ENCODE results near the gene ARSA. TPM values are rescaled to one million over a fixed set of nuclear protein-coding genes. Genes with fewer than 3 reads are reported as not detected.

The ARSA gene
- total and polyA plus RNA-seq, 2 of the 13 experiments (the other 11 are each of a cell fraction or from before 2014, with no cell fraction given), result 9.0 to 11.5 TPM

- TF ChIP-seq DZIP1 (CRISPR knock-in tag; IDR thresholded peaks at IDR 0.05) (no peak), DNMT1 (CRISPR knock-in tag; IDR thresholded peaks at IDR 0.05) (no peak), ARNT (IDR thresholded peaks at IDR 0.05) (no peak), ZBTB2 (CRISPR knock-in tag; IDR thresholded peaks at IDR 0.05; ENCODE audit: low read depth) (no peak), ZNF792 (CRISPR knock-in tag; IDR thresholded peaks at IDR 0.05) (no peak), NCOA2 (CRISPR knock-in tag; IDR thresholded peaks at IDR 0.05) (no peak), NR1H2 (CRISPR knock-in tag; IDR thresholded peaks at IDR 0.05; ENCODE audit: borderline replicate concordance, low read depth) (no peak), AHR (CRISPR knock-in tag; IDR thresholded peaks at IDR 0.05) (no peak), ESRRA (CRISPR knock-in tag; IDR thresholded peaks at IDR 0.05; ENCODE audit: low read depth) (no peak), MAX (IDR thresholded peaks at IDR 0.05) (no peak)
Observed at GRCh38 chr22:50585781-50586180, 42.2 kb downstream of the ARSA start (continued).

GRCh38 chr22:50585238-50585637 is 42.7 kb downstream of the ARSA start:
- Histone ChIP-seq H3K9me3 (ENCODE audit: low read length) (no peaks in the 10 kb centered on the region), H3K4me1 (ENCODE audit: insufficient read depth, low read length) (peaks cover 32% of the 10 kb centered on the region), H3K4me2 (ENCODE audit: low read depth, low read length) (no peak overlapping the region), H4K20me1 (ENCODE audit: insufficient read depth, low read length) (no peaks in the 10 kb centered on the region), H3K4me3 (replicated peaks in 1 of 3; ENCODE audit: insufficient read depth in 1 of 3, low read depth in 2 of 3, low read length in 3 of 3) (no peak overlapping the region), H2AFZ (ENCODE audit: low read length) (no peak overlapping the region), H3K27me3 (ENCODE audit: control insufficient read depth in 1 of 2, insufficient read depth in 2 of 2, low read length in 2 of 2) (no peaks in the 10 kb centered on the region), H3K79me2 (ENCODE audit: insufficient read depth, low read length) (no peaks in the 10 kb centered on the region), H3K27ac (ENCODE audit: extremely low read length, insufficient read depth, low read length) (no peak overlapping the region), H3K9ac (ENCODE audit: insufficient read depth, low read depth, low read length) (no peak overlapping the region), H3K36me3 (replicated peaks in 1 of 2; ENCODE audit: control insufficient read depth in 1 of 2, insufficient read depth in 2 of 2, low read length in 2 of 2) (peaks cover 0 to 3% of the 10 kb centered on the region in 2 experiments; a peak in 2 of 5 replicates)
- ChIA-PET POLR2A (interaction anchor here (1.2 to 1.6 kb wide), 2 partner anchors 16 kb away, joined by 3 to 5 read pairs; no protein-coding TSS in a partner anchor), CTCF (ENCODE audit: low intra/inter-chr PET ratio, low total read pairs) (interaction anchor here (0.6 kb wide), 1 partner anchor 9 kb away, joined by 3 read pairs; no protein-coding TSS in a partner anchor)
- in situ Hi-C loops (cut with HindIII; ENCODE audit: extremely low pct_ligation_motif_present, low pct_unique_long_range_greater_than_20kb), result no loop called here
- no peak for TF ChIP-seq NFKBIZ (CRISPR knock-in tag; IDR thresholded peaks at IDR 0.05)
- peak; percentile 90 for TF ChIP-seq ATF7 (IDR thresholded peaks at IDR 0.05)
- no peak for TF ChIP-seq ATF7 (CRISPR knock-in tag; IDR thresholded peaks at IDR 0.05)
- peak; percentile 51; the same call in 1 of the 2 replicates for TF ChIP-seq CREB1 (IDR thresholded peaks at IDR 0.05)
- TF ChIP-seq CREB1 (CRISPR knock-in tag; IDR thresholded peaks at IDR 0.05), result no peak
- DNase-seq (ENCODE audit: low spot score) (no peak), ATAC-seq (no peak), FAIRE-seq (no peak)
- WGBS (ENCODE audit: low lambda C conversion rate), result 94% methylated on average over 3 of the region's 3 CpGs
- BruUV-seq (replicated peaks), result no TSS peak
- intact Hi-C loops (cut with micrococcal nuclease; ENCODE audit: unreplicated experiment), result no loop called here

Data from HepG2 (cell line).